Hepatocyte (in vitro differentiated cells): ENCODE measurements around the gene RNFT2. TPM values are rescaled to one million over a fixed set of nuclear protein-coding genes. Genes with fewer than 3 reads are reported as not detected.
A peak's percentile ranks its signal among the peaks of the same experiment; 100 is the strongest.

Experiments used
- DNase-seq: peaks from one replicate; pipeline ENCODE4 v3.0.0-alpha.2; 2016; ENCODE audit warnings: low spot score
- H2AFZ ChIP-seq: fragments of 200-600 bp; sonication (generic); 2 replicates; pipeline ENCODE4 v1.6.0; 2016; ENCODE audit warnings: antibody characterized with exemption, mild to moderate bottlenecking
- H3K27ac ChIP-seq: fragments of 200-600 bp; sonication (generic); 2 replicates; pipeline ENCODE4 v1.5.1; 2016; ENCODE audit warnings: mild to moderate bottlenecking
- H3K27me3 ChIP-seq: fragments of 200-600 bp; sonication (generic); 2 replicates; pipeline ENCODE4 v1.6.1; 2016
- H3K36me3 ChIP-seq: fragments of 200-600 bp; sonication (generic); replicated peaks from 2 replicates; pipeline ENCODE4 v1.5.1; 2016; ENCODE audit warnings: low read depth; ENCODE audit not compliant: insufficient read depth
- H3K4me1 ChIP-seq: fragments of 200-600 bp; sonication (generic); 2 replicates; pipeline ENCODE4 v1.5.1; 2016; ENCODE audit warnings: mild to moderate bottlenecking, moderate library complexity; ENCODE audit not compliant: insufficient read depth
- H3K4me2 ChIP-seq: fragments of 200-600 bp; sonication (generic); 2 replicates; pipeline ENCODE4 v1.6.0; 2016
- H3K4me3 ChIP-seq: fragments of 200-600 bp; sonication (generic); 2 replicates; pipeline ENCODE4 v1.5.1; 2016; ENCODE audit warnings: mild to moderate bottlenecking
- H3K79me2 ChIP-seq: fragments of 200-600 bp; sonication (generic); 2 replicates; pipeline ENCODE4 v1.6.0; 2017; ENCODE audit warnings: mild to moderate bottlenecking
- H3K9me2 ChIP-seq: fragments of 200-600 bp; sonication (generic); replicated peaks from 2 replicates; pipeline ENCODE4 v1.6.0; 2017; ENCODE audit warnings: mild to moderate bottlenecking; ENCODE audit not compliant: insufficient read depth
- H3K9me3 ChIP-seq: fragments of 200-600 bp; sonication (generic); 2 replicates; pipeline ENCODE4 v1.5.1; 2016; ENCODE audit warnings: low read depth, mild to moderate bottlenecking
- H4K20me1 ChIP-seq: fragments of 200-600 bp; sonication (generic); 2 replicates; pipeline ENCODE4 v1.6.0; 2016; ENCODE audit warnings: mild to moderate bottlenecking; ENCODE audit not compliant: insufficient read depth, poor library complexity, severe bottlenecking
- EZH2 ChIP-seq: fragments of 200-600 bp; sonication (generic); IDR thresholded peaks from 2 replicates; pipeline ENCODE4 v1.6.1; 2016; ENCODE audit warnings: antibody characterized with exemption, mild to moderate bottlenecking, borderline replicate concordance
- EZH2phosphoT487 ChIP-seq: fragments of 200-600 bp; sonication (generic); IDR thresholded peaks from one replicate; pipeline ENCODE4 v1.6.1; 2018; ENCODE audit warnings: antibody characterized with exemption, mild to moderate bottlenecking, low read depth, moderate library complexity; ENCODE audit not compliant: unreplicated experiment, severe bottlenecking
- WGBS: methylation state at CpG from one replicate; pipeline ENCODE4 v1.1.6; 2016; ENCODE audit warnings: low lambda C conversion rate; ENCODE audit errors: missing lambda C conversion rate; 5-methylcytosine and 5-hydroxymethylcytosine counted together
- polyA plus RNA-seq: library from polyadenylated mRNA; unstranded; fragments of >200 nt; fragmentation: Nextera tagmentation; extraction: Ambion mirVana; gene quantifications from 2 replicates; pipeline ENCODE4 v1.2.1, GENCODE V29; 2016
- total RNA-seq: library from RNA; depleted of rRNA; stranded (reverse); fragments of >200 nt; gene quantifications from 2 replicates; pipeline ENCODE4 v1.2.3, GENCODE V29; 2014
- TF ChIP-seq, protein P1 (sequence below): fragments of 200-600 bp; sonication (generic); IDR thresholded peaks from 2 replicates; pipeline ENCODE4 v1.5.1; 2016; ENCODE audit warnings: antibody characterized with exemption, mild to moderate bottlenecking; ENCODE audit not compliant: poor library complexity

The RNFT2 gene
- total RNA-seq (2.6 and 2.9 TPM in 2 replicates), polyA plus RNA-seq (1.5 and 2.8 TPM in 2 replicates)

- under 1% methylated on average over 65 of the region's 80 CpGs for WGBS
- H4K20me1 ChIP-seq = no peaks in the 10 kb centered on the region
- H3K27ac ChIP-seq = peak within 1 kb of the TSS; percentile 82
Observed at GRCh38 chr12:116737774-116738657, at the start of gene RNFT2, which contains the start of gene SPRING1. Gene RNFT2, plus strand, starts transcription at chr12:116738315. Its CDS starts 2,183 bp downstream, at chr12:116740498. Gene SPRING1, minus strand, starts transcription at chr12:116738069. Its CDS starts 169 bp downstream, at chr12:116737900.

DNA sequence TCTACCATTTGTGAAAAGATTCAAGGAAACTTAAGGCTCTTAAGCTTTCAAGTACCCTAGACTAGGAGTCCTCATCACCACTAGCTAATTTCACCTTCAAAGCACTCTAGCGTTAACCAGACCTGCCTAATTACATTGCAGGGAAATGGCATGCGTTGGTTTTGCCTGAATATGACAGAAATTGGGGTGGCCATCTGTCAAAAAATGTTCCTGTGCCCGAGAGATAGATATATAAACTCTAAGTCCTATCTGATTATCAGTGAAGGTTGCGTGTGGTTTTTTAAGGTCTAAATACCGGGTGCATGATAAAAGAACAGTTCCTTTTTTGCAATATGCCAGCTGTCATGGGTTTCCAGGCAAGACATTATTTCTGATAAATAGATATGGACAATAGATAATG, 48.6 kb upstream of the RNFT2 start:
- Histone ChIP-seq H3K9me3 (no peaks in the 10 kb centered on the region), H3K27me3 (peaks cover 12% of the 10 kb centered on the region), H3K4me3 (no peak overlapping the region), H3K27ac (no peak overlapping the region), H3K79me2 (no peaks in the 10 kb centered on the region), H3K36me3 (no peaks in the 10 kb centered on the region), H2AFZ (no peak overlapping the region), H3K4me1 (peaks cover 13% of the 10 kb centered on the region), H4K20me1 (no peaks in the 10 kb centered on the region), H3K9me2 (no peaks in the 10 kb centered on the region), H3K4me2 (no peak overlapping the region)
- WGBS = 63% methylated on average over 5 of the region's 5 CpGs
- DNase-seq = no peak
- TF ChIP-seq, protein P1, sequence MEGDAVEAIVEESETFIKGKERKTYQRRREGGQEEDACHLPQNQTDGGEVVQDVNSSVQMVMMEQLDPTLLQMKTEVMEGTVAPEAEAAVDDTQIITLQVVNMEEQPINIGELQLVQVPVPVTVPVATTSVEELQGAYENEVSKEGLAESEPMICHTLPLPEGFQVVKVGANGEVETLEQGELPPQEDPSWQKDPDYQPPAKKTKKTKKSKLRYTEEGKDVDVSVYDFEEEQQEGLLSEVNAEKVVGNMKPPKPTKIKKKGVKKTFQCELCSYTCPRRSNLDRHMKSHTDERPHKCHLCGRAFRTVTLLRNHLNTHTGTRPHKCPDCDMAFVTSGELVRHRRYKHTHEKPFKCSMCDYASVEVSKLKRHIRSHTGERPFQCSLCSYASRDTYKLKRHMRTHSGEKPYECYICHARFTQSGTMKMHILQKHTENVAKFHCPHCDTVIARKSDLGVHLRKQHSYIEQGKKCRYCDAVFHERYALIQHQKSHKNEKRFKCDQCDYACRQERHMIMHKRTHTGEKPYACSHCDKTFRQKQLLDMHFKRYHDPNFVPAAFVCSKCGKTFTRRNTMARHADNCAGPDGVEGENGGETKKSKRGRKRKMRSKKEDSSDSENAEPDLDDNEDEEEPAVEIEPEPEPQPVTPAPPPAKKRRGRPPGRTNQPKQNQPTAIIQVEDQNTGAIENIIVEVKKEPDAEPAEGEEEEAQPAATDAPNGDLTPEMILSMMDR = no peak

More at GRCh38 chr12:116737774-116738657, at the start of gene RNFT2, which contains the start of gene SPRING1:
- Histone ChIP-seq H3K36me3 (peaks cover 3% of the 10 kb centered on the region), H2AFZ (peak within 1 kb of the TSS; percentile 78), H3K9me2 (no peaks in the 10 kb centered on the region), H3K4me3 (peak within 1 kb of the TSS; percentile 84), H3K9me3 (no peaks in the 10 kb centered on the region), H3K4me2 (peak within 1 kb of the TSS; percentile 79), H3K79me2 (peaks cover 38% of the 10 kb centered on the region), H3K4me1 (no peaks in the 10 kb centered on the region), H3K27me3 (no peaks in the 10 kb centered on the region)
- DNase-seq = peak; percentile 99
- TF ChIP-seq EZH2 (no peak), EZH2phosphoT487 (no peak)
- TF ChIP-seq, protein P1 = no peak

- Histone ChIP-seq H4K20me1 (no peaks in the 10 kb centered on the region), H3K4me1 (peaks cover 13% of the 10 kb centered on the region), H3K4me3 (no peak overlapping the region), H3K27me3 (peaks cover 12% of the 10 kb centered on the region), H3K9me3 (no peaks in the 10 kb centered on the region), H3K36me3 (no peaks in the 10 kb centered on the region), H3K27ac (no peak overlapping the region), H3K79me2 (no peaks in the 10 kb centered on the region), H3K4me2 (no peak overlapping the region), H2AFZ (no peak overlapping the region), H3K9me2 (no peaks in the 10 kb centered on the region)
- 43% methylated on average over 8 of the region's 8 CpGs for WGBS
- DNase-seq = no peak
- no peak for TF ChIP-seq EZH2phosphoT487
- TF ChIP-seq, protein P1 = no peak
- no peak for TF ChIP-seq EZH2
Observed at GRCh38 chr12:116689979-116690744, 48.0 kb upstream of the RNFT2 start.
